GM12874 (cell line): ENCODE measurements around the gene RELN.

Experiments
- CTCF ChIP-seq: IDR thresholded peaks from 2 replicates; pipeline ENCODE4 v1.5.1; 2011; ENCODE audit warnings: low read depth, mild to moderate bottlenecking, control low read depth, low read length, moderate library complexity; ENCODE audit not compliant: insufficient read depth

RELN gene

DNA sequence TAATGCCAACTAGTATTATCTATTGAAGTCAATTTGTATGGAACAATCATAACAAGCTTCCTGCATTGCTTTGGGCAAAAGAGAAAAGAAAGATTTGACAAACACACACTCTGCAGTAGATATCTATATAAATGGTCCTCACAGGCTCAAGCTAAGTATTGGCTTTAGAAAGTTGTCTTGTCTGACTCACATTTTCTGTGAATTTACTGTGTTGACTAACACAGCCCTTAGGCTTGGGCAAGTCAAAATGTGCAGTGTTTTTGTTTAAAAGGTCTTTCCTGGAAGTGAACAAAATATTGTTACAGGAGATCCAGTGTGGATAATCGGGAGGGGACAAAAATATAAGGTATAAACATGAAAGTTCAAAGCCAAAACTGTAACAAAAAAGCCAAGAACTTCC is 194.4 kb downstream of the RELN start:
- TF ChIP-seq CTCF: no peak

GRCh38 chr7:103794424-103794823 is 195.0 kb downstream of the RELN start:
- TF ChIP-seq CTCF: no peak

- TF ChIP-seq CTCF: no peak
Measured at GRCh38 chr7:103793614-103794013, 195.8 kb downstream of the RELN start.

- TF ChIP-seq CTCF: no peak
Measured at GRCh38 chr7:103791894-103792293, 197.6 kb downstream of the RELN start.

- no peak for TF ChIP-seq CTCF
Measured at GRCh38 chr7:103784646-103785286, 204.7 kb downstream of the RELN start.

GRCh38 chr7:103781409-103781808 is 208.0 kb downstream of the RELN start:
- TF ChIP-seq CTCF: no peak

DNA sequence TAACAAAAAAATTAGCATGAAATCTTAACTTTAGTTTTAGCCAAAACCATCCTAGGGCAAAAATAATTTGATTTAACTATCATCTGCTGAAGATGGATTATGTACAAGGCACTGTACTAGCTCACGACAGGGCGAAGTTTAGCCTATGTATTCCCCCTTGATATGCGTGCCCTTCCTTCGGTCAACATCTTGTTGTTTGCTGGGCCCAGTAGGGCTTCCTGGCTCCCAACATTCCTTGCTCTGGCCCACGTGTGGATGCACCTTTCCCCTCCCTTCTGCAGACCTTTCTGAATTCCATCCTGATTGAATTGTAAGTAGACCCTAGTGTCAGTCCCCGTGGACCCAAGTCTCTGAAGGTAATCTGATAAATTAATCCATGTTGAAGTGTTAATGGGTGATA is 212.0 kb downstream of the RELN start:
- no peak for TF ChIP-seq CTCF
